Endothelial cell of umbilical vein (primary cell): Measurements from ENCODE around the gene ZNF780A. TPM values are rescaled to one million over a fixed set of nuclear protein-coding genes. Genes with fewer than 3 reads are reported as not detected.

ENCODE experiments used
- BruUV-seq: library from RNA; stranded (reverse); fragments of 400-500 nt; replicated peaks from 2 replicates; lab custom pipeline; 2021; lab: Mats Ljungman, UMichigan
- CTCF ChIA-PET: fragments of 300-600, 350-600 bp; sonication (Branson Sonifier 250); formaldehyde crosslinking; loops from one replicate; lab custom pipeline; 2021; ENCODE audit warnings: antibody characterized with exemption, inconsistent platforms; lab: Charles Lee
- POLR2A ChIA-PET: fragments of 300-600, 350-600 bp; sonication (Branson Sonifier 250); formaldehyde crosslinking; loops from one replicate; lab custom pipeline; 2021; ENCODE audit warnings: antibody characterized with exemption, inconsistent platforms; lab: Charles Lee
- DNase-seq: peaks from one replicate; pipeline ENCODE4 v3.0.0-alpha.2; 2011; ENCODE audit warnings: low read depth, low spot score
- FAIRE-seq: peaks from 2 replicates; lab custom pipeline; 2011; peaks lifted over from hg19 to GRCh38; lab: Jason Lieb, UNC
- H2AFZ ChIP-seq: 2 replicates; pipeline ENCODE4 v1.6.0; 2012; ENCODE audit warnings: low read depth, low read length, control low read depth, inconsistent platforms
- H3K27ac ChIP-seq: 2 replicates; pipeline ENCODE4 v1.5.1; 2011; ENCODE audit warnings: low read depth, mild to moderate bottlenecking, control low read depth, low read length, moderate library complexity; ENCODE audit not compliant: insufficient read depth
- H3K27me3 ChIP-seq, 2 experiments: 2 replicates each; pipeline versions ENCODE4 v1.6.0 to v1.6.1; 2011; ENCODE audit warnings: low read length in 2 of 2, mixed read lengths in 1 of 2; ENCODE audit not compliant: control insufficient read depth in 2 of 2, insufficient read depth in 2 of 2
- H3K36me3 ChIP-seq, 2 experiments: 2 replicates in 1 of 2; 3 replicates in 1 of 2; pipeline ENCODE4 v1.5.1; 2011; ENCODE audit warnings: low read length in 2 of 2, mild to moderate bottlenecking in 1 of 2, moderate library complexity in 1 of 2; ENCODE audit not compliant: control insufficient read depth in 2 of 2, insufficient read depth in 2 of 2; ENCODE audit errors: extremely low read depth in 1 of 2
- H3K4me1 ChIP-seq: 3 replicates; pipeline ENCODE4 v1.5.1; 2011; ENCODE audit warnings: mild to moderate bottlenecking, low read length; ENCODE audit not compliant: control insufficient read depth, insufficient read depth; ENCODE audit errors: extremely low read depth
- H3K4me2 ChIP-seq: 2 replicates; pipeline ENCODE4 v1.6.1; 2011; ENCODE audit warnings: low read length, control low read depth, mixed read lengths; ENCODE audit not compliant: insufficient read depth
- H3K4me3 ChIP-seq, 3 experiments: fragments of 200-600 bp in 1 of 3; sonication (generic), shearing (Covaris generic) in 1 of 3; replicated peaks in 1 of 3; 2 replicates each; pipeline ENCODE4 v1.5.1; 2011 to 2016; ENCODE audit warnings: control low read depth in 3 of 3, low read length in 3 of 3, mild to moderate bottlenecking in 2 of 3, inconsistent platforms in 1 of 3, low read depth in 1 of 3, moderate library complexity in 1 of 3; ENCODE audit not compliant: insufficient read depth in 1 of 3
- H3K79me2 ChIP-seq: 2 replicates; pipeline ENCODE4 v1.6.0; 2012; ENCODE audit warnings: low read length, inconsistent platforms; ENCODE audit not compliant: control insufficient read depth, insufficient read depth
- H3K9ac ChIP-seq: replicated peaks from 2 replicates; pipeline ENCODE3; 2011; ENCODE audit warnings: low read length, control low read depth; ENCODE audit not compliant: insufficient read depth; ENCODE audit errors: extremely low read depth
- H3K9me1 ChIP-seq: replicated peaks from 3 replicates; pipeline ENCODE4 v1.6.0; 2011; ENCODE audit warnings: mild to moderate bottlenecking, low read length; ENCODE audit not compliant: control insufficient read depth, insufficient read depth; ENCODE audit errors: extremely low read depth
- H3K9me3 ChIP-seq: replicated peaks from 2 replicates; pipeline ENCODE4 v1.5.1; 2012; ENCODE audit warnings: low read length, inconsistent platforms; ENCODE audit not compliant: control insufficient read depth, insufficient read depth
- H4K20me1 ChIP-seq: replicated peaks from 2 replicates; pipeline ENCODE3; 2011; ENCODE audit warnings: mild to moderate bottlenecking, low read length; ENCODE audit not compliant: control insufficient read depth, insufficient read depth; ENCODE audit errors: extremely low read depth
- CTCF ChIP-seq, 2 donors: IDR thresholded peaks; 1 replicate in 1 of 2; 2 replicates in 1 of 2; pipeline ENCODE4 v1.5.1; 2011; ENCODE audit warnings: low read length in 2 of 2, mild to moderate bottlenecking in 2 of 2, moderate library complexity in 2 of 2, control low read depth in 1 of 2, inconsistent platforms in 1 of 2, low read depth in 1 of 2; ENCODE audit not compliant: insufficient read depth in 1 of 2; ENCODE audit errors: extremely low read depth in 1 of 2
- EZH2 ChIP-seq: IDR thresholded peaks from 2 replicates; pipeline ENCODE4 v1.6.1; 2012; ENCODE audit warnings: borderline replicate concordance, low read depth, mild to moderate bottlenecking, moderate library complexity, low read length, inconsistent platforms; ENCODE audit not compliant: severe bottlenecking
- FOS ChIP-seq: IDR thresholded peaks from 2 replicates; pipeline ENCODE4 v1.6.1; 2011; ENCODE audit warnings: mild to moderate bottlenecking, low read length, moderate library complexity, borderline replicate concordance; ENCODE audit not compliant: insufficient read depth
- GATA2 ChIP-seq: IDR thresholded peaks from 2 replicates; pipeline ENCODE4 v1.7.0; 2011; ENCODE audit warnings: low read depth, mild to moderate bottlenecking, moderate library complexity, mixed read lengths, low read length; ENCODE audit not compliant: insufficient read length, insufficient read depth
- JUN ChIP-seq: IDR thresholded peaks from 2 replicates; pipeline ENCODE4 v1.6.1; 2011; ENCODE audit warnings: borderline replicate concordance, low read depth; ENCODE audit not compliant: insufficient read length, insufficient read depth
- MYC ChIP-seq: IDR thresholded peaks from one replicate; pipeline ENCODE4 v1.6.1; 2011; ENCODE audit warnings: mild to moderate bottlenecking, low read depth, low read length
- POLR2A ChIP-seq: IDR thresholded peaks from 2 replicates; pipeline ENCODE4 v1.6.1; 2012; ENCODE audit warnings: low read depth, mild to moderate bottlenecking, control low read depth, low read length
- POLR2AphosphoS5 ChIP-seq: IDR thresholded peaks from 2 replicates; pipeline ENCODE4 v1.6.1; 2012; ENCODE audit warnings: low read depth, mild to moderate bottlenecking, control low read depth, low read length, moderate library complexity; ENCODE audit not compliant: insufficient read depth
- dilution Hi-C: fragments of 300-500 bp; cut with MboI; formaldehyde crosslinking; loops from one replicate; pipeline ENCODE4 v1.15.0; 2019; ENCODE audit warnings: low sequenced_read_pairs; ENCODE audit not compliant: extremely low pct_ligation_motif_present
- intact Hi-C: fragments of 100-400 bp; cut with micrococcal nuclease; formaldehyde crosslinking; loops from one replicate; pipeline ENCODE4 v1.10.0; 2022
- polyA plus RNA-seq, 4 experiments: library from polyadenylated mRNA; depleted of rRNA in 3 of 4; stranded (reverse) in 3 of 4; unstranded in 1 of 4; fragments of >200 nt; gene quantifications; 2 replicates each; pipeline versions ENCODE4 v1.2.1 to v1.2.3, GENCODE V29; 2011 to 2012; ENCODE audit warnings: missing spikeins in 1 of 4
- total RNA-seq: library from RNA; stranded (reverse); gene quantifications from 2 replicates; pipeline ENCODE4 v1.2.3, GENCODE V29; 2021
- TF ChIP-seq, protein P1 (sequence below): IDR thresholded peaks from 2 replicates; pipeline ENCODE4 v1.6.1; 2011; ENCODE audit not compliant: insufficient read depth, insufficient read length

ZNF780A gene
- total and polyA plus RNA-seq, 2 donors (not counting 3 experiments of a cell fraction or from before 2014, with no cell fraction given), result 7.3 to 11.6 TPM

- TF ChIP-seq, protein P1, sequence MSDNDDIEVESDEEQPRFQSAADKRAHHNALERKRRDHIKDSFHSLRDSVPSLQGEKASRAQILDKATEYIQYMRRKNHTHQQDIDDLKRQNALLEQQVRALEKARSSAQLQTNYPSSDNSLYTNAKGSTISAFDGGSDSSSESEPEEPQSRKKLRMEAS, result no peak
- TF ChIP-seq MYC (no peak), EZH2 (no peak), POLR2AphosphoS5 (no peak), JUN (no peak), POLR2A (no peak), GATA2 (no peak), FOS (no peak), CTCF (IDR thresholded peaks at IDR 0.05; ENCODE audit: extremely low read depth in 1 of 2, insufficient read depth in 1 of 2, low read depth in 1 of 2, low read length in 2 of 2) (no peak)
- no peaks in the 10 kb centered on the region for H3K36me3 ChIP-seq
- no peaks in the 10 kb centered on the region for H3K9me3 ChIP-seq
- CTCF ChIA-PET, result no interaction called here
- no peaks in the 10 kb centered on the region for H3K4me1 ChIP-seq
- DNase-seq (no peak), FAIRE-seq (no peak)
- H3K9me1 ChIP-seq, result no peaks in the 10 kb centered on the region
- intact Hi-C loops, result no loop called here
- H4K20me1 ChIP-seq, result no peaks in the 10 kb centered on the region
- no peak overlapping the region for H3K9ac ChIP-seq
- peaks cover 0 to 4% of the 10 kb centered on the region in 2 experiments for H3K27me3 ChIP-seq
- H3K27ac ChIP-seq, result no peak overlapping the region
- no TSS peak for BruUV-seq
- H3K4me2 ChIP-seq, result no peak overlapping the region
- POLR2A ChIA-PET, result no interaction called here
- H2AFZ ChIP-seq, result no peak overlapping the region
- no peak overlapping the region for H3K4me3 ChIP-seq
- dilution Hi-C loops, result no loop called here
- H3K79me2 ChIP-seq, result no peaks in the 10 kb centered on the region
These were observed 11.1 kb upstream of the ZNF780A start for GRCh38 chr19:40101813-40102212.
